MCF 10A (cell line): ENCODE data around the gene RAB11FIP2. TPM values are rescaled to one million over a fixed set of nuclear protein-coding genes. Genes with fewer than 3 reads are reported as not detected.
"Not testable (repeated sequence)": the region's sequence is repeated elsewhere in the genome, so short reads cannot be mapped to it uniquely, and the experiment has no call there.

Source experiments
- BruUV-seq: library from RNA; stranded (reverse); fragments of 400-500 nt; replicated peaks from 2 replicates; lab custom pipeline; 2021; lab: Mats Ljungman, UMichigan
- CTCF ChIA-PET: fragments of 300-600 bp; sonication (Branson Sonifier 250); formaldehyde crosslinking; extraction: SDS; loops from one replicate; lab custom pipeline; 2021; ENCODE audit warnings: antibody characterized with exemption, inconsistent platforms; lab: Yijun Ruan, JAX
- POLR2A ChIA-PET: fragments of 300-600, 350-650 bp; sonication (Branson Sonifier 250); formaldehyde crosslinking; extraction: SDS; loops from one replicate; lab custom pipeline; 2020; ENCODE audit warnings: antibody characterized with exemption, inconsistent platforms; lab: Yijun Ruan, JAX
- DNase-seq: peaks from one replicate; pipeline ENCODE4 v3.0.0-alpha.2; 2018; ENCODE audit not compliant: unreplicated experiment
- H3K27ac Mint-ChIP-seq: one replicate; pipeline ENCODE4 v1.8.0; 2022; ENCODE audit warnings: mild to moderate bottlenecking, low read depth, mixed read lengths; ENCODE audit not compliant: unreplicated experiment
- H3K27me3 Mint-ChIP-seq: one replicate; pipeline ENCODE4 v1.8.0; 2022; ENCODE audit warnings: mixed read lengths; ENCODE audit not compliant: insufficient read depth, unreplicated experiment
- H3K36me3 Mint-ChIP-seq: one replicate; pipeline ENCODE4 v1.8.0; 2022; ENCODE audit warnings: mild to moderate bottlenecking, moderate library complexity, mixed read lengths; ENCODE audit not compliant: insufficient read depth, unreplicated experiment
- H3K4me1 Mint-ChIP-seq: one replicate; pipeline ENCODE4 v1.8.0; 2022; ENCODE audit warnings: mixed read lengths; ENCODE audit not compliant: insufficient read depth, unreplicated experiment
- H3K4me3 Mint-ChIP-seq: one replicate; pipeline ENCODE4 v1.8.0; 2022; ENCODE audit warnings: mild to moderate bottlenecking, moderate library complexity, mixed read lengths; ENCODE audit not compliant: unreplicated experiment
- H3K9me3 Mint-ChIP-seq: one replicate; pipeline ENCODE4 v1.8.0; 2022; ENCODE audit warnings: mixed read lengths; ENCODE audit not compliant: unreplicated experiment
- intact Hi-C: fragments of 100-400 bp; cut with micrococcal nuclease; formaldehyde crosslinking; loops from 2 replicates; pipeline ENCODE4 v1.14.1; 2022
- total RNA-seq: library from RNA; stranded (reverse); gene quantifications from 2 replicates; pipeline ENCODE4 v1.2.3, GENCODE V29; 2022
- TF ChIP-seq, protein P1 (sequence below): fragments of 200-600 bp; IDR thresholded peaks from one replicate; pipeline ENCODE4 v1.8.0; 2022; ENCODE audit warnings: antibody characterized with exemption, mild to moderate bottlenecking; ENCODE audit not compliant: unreplicated experiment

The RAB11FIP2 gene
- total RNA-seq, 1 experiment from 2014 or later, result 23.9 TPM

DNA sequence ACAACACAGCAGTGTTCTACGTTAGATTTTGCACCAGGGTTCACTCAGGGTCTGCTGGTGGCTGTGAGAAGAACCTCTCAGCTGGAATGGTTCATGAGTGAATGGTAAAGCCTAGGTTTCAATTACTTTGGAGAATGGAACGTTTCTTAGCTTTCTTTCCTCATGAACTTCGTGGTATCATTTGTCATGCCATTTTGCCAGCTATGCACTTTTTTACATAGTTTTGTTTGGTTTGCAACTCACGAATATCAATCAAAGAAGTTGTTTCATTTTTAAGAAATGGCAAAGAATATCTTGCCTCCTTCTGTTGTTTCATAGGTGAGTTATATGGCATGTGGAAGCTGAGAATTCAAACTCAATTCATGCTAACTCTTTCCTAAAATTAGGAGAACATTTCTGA is 34.1 kb upstream of the RAB11FIP2 start:
- H3K27me3 Mint-ChIP-seq, result no peaks in the 10 kb centered on the region
- TF ChIP-seq, protein P1, sequence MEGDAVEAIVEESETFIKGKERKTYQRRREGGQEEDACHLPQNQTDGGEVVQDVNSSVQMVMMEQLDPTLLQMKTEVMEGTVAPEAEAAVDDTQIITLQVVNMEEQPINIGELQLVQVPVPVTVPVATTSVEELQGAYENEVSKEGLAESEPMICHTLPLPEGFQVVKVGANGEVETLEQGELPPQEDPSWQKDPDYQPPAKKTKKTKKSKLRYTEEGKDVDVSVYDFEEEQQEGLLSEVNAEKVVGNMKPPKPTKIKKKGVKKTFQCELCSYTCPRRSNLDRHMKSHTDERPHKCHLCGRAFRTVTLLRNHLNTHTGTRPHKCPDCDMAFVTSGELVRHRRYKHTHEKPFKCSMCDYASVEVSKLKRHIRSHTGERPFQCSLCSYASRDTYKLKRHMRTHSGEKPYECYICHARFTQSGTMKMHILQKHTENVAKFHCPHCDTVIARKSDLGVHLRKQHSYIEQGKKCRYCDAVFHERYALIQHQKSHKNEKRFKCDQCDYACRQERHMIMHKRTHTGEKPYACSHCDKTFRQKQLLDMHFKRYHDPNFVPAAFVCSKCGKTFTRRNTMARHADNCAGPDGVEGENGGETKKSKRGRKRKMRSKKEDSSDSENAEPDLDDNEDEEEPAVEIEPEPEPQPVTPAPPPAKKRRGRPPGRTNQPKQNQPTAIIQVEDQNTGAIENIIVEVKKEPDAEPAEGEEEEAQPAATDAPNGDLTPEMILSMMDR, result no peak
- H3K36me3 Mint-ChIP-seq, result no peaks in the 10 kb centered on the region
- DNase-seq, result no peak
- H3K9me3 Mint-ChIP-seq, result peaks cover 5% of the 10 kb centered on the region
- no peak overlapping the region for H3K4me3 Mint-ChIP-seq
- no peak overlapping the region for H3K27ac Mint-ChIP-seq
- ChIA-PET CTCF (no interaction called here), POLR2A (interaction anchor here (1.2 kb wide), 1 partner anchor 14 kb away, joined by 4 read pairs; no protein-coding TSS in a partner anchor)
- BruUV-seq, result no TSS peak
- intact Hi-C loops, result no loop called here
- H3K4me1 Mint-ChIP-seq, result no peaks in the 10 kb centered on the region

DNA sequence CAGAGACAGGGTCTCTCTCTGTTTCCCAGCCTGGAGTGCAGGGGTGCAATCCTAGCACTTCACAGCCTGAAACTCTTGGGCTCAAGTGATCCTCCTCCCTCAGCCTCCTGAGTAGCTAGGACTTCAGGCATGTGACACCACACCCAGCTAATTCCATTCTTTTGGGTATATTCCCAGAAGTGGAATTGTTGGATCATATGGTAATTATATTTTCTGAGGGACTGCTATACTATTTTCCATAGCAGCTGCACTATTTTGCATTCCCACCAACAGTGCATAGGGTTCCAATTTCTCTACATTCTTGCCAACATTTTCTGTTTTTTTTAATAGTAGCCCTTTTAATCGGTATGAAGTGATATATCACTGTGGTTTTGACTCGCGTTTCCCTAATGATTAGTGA is 30.0 kb upstream of the RAB11FIP2 start:
- CTCF ChIA-PET, result interaction anchor here (0.6 to 0.7 kb wide), 3 partner anchors 26 to 656 kb away, joined by 3 to 4 read pairs (median 4); no protein-coding TSS in a partner anchor
- Mint-ChIP-seq H3K4me1 (no peaks in the 10 kb centered on the region), H3K36me3 (no peaks in the 10 kb centered on the region), H3K4me3 (no peak overlapping the region), H3K9me3 (peaks cover 5% of the 10 kb centered on the region), H3K27me3 (no peaks in the 10 kb centered on the region), H3K27ac (no peak overlapping the region)
- intact Hi-C loops, result no loop called here
- TF ChIP-seq, protein P1, result no peak
- no TSS peak for BruUV-seq
- POLR2A ChIA-PET, result interaction anchor here (1.3 kb wide), 1 partner anchor 12 kb away, joined by 4 read pairs; no protein-coding TSS in a partner anchor
- no peak for DNase-seq

- Mint-ChIP-seq H3K4me3 (no peak overlapping the region), H3K4me1 (peaks cover 5% of the 10 kb centered on the region), H3K27me3 (no peaks in the 10 kb centered on the region), H3K27ac (no peak overlapping the region), H3K9me3 (peaks cover 5% of the 10 kb centered on the region), H3K36me3 (no peaks in the 10 kb centered on the region)
- CTCF ChIA-PET, result no interaction called here
- no peak for DNase-seq
- TF ChIP-seq, protein P1, result no peak
- POLR2A ChIA-PET, result interaction anchor here (0.6 to 0.7 kb wide), 2 partner anchors 8 to 74 kb away, joined by 3 read pairs; no protein-coding TSS in a partner anchor
- intact Hi-C loops, result no loop called here
- no TSS peak for BruUV-seq
These were observed 26.1 kb upstream of the RAB11FIP2 start for GRCh38 chr10:118072840-118073239.

DNA sequence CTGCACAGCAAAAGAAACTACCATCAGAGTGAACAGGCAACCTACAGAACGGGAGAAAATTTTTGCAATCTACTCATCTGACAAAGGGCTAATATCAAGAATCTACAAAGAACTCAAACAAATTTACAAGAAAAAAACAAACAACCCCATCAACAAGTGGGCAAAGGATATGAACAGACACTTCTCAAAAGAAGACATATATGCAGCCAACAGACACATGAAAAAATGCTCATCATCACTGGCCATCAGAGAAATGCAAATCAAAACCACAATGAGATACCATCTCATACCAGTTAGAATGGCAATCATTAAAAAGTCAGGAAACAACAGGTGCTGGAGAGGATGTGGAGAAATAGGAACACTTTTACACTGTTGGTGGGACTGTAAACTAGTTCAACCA is 20.6 kb upstream of the RAB11FIP2 start:
- intact Hi-C loops, DNase-seq, H3K4me1 Mint-ChIP-seq, H3K9me3 Mint-ChIP-seq, H3K27me3 Mint-ChIP-seq, H3K4me3 Mint-ChIP-seq, H3K36me3 Mint-ChIP-seq, H3K27ac Mint-ChIP-seq, POLR2A ChIA-PET, BruUV-seq: not testable (repeated sequence)
- CTCF ChIA-PET, result interaction anchor here (0.6 kb wide), 1 partner anchor 11 kb away, joined by 3 read pairs; no protein-coding TSS in a partner anchor
